K562 (cell line): Measurements from ENCODE around the gene KRR1. TPM values are rescaled to one million over a fixed set of nuclear protein-coding genes. Genes with fewer than 3 reads are reported as not detected.

Source experiments
- ATAC-seq: fragments of 200-7000 bp; cut with Tn5 transposase; 3 replicates; pipeline ENCODE4 v1.9.1; 2020; ENCODE audit warnings: moderate library complexity
- BruUV-seq: library from RNA; stranded (reverse); fragments of 400-500 nt; replicated peaks from 2 replicates; lab custom pipeline; 2021; lab: Mats Ljungman, UMichigan
- CTCF ChIA-PET: fragments of 300-600 bp; formaldehyde crosslinking; extraction: SDS; loops from one replicate; lab custom pipeline; 2021; ENCODE audit warnings: low intra/inter-chr PET ratio; lab: Yijun Ruan, JAX
- POLR2A ChIA-PET: fragments of 300-600, 350-650 bp; sonication (Branson Sonifier 250); formaldehyde crosslinking; extraction: SDS; loops from one replicate; lab custom pipeline; 2021; ENCODE audit warnings: antibody characterized with exemption, inconsistent platforms; lab: Yijun Ruan, JAX
- DNase-seq, 4 experiments: peaks; one replicate each; pipeline versions ENCODE4 v3.0.0 to v3.0.0-alpha.2; 2011 to 2018; ENCODE audit warnings: low spot score in 3 of 4, mixed read lengths in 3 of 4; ENCODE audit errors: extremely low read depth in 1 of 4
- FAIRE-seq: peaks from 2 replicates; lab custom pipeline; 2011; peaks lifted over from hg19 to GRCh38; lab: Jason Lieb, UNC
- H2AFZ ChIP-seq: 2 replicates; pipeline ENCODE4 v1.6.0; 2011; ENCODE audit warnings: low read depth, low read length, control low read depth, inconsistent platforms
- H3K27ac ChIP-seq: fragments of 200-600 bp; 3 replicates; pipeline ENCODE4 v1.8.0; 2011; ENCODE audit warnings: low read depth, mild to moderate bottlenecking, control low read depth, inconsistent platforms, low read length, moderate library complexity, mixed read lengths; ENCODE audit errors: extremely low read depth
- H3K27me3 ChIP-seq, 2 experiments: fragments of 300-600 bp in 1 of 2; 2 replicates in 1 of 2; 3 replicates in 1 of 2; pipeline versions ENCODE4 v1.6.0 to v1.8.0; 2011; ENCODE audit warnings: inconsistent platforms in 2 of 2, low read length in 2 of 2, mild to moderate bottlenecking in 1 of 2, mixed read lengths in 1 of 2, moderate library complexity in 1 of 2; ENCODE audit not compliant: control insufficient read depth in 2 of 2, insufficient read depth in 2 of 2
- H3K36me3 ChIP-seq: fragments of 300-600 bp; 3 replicates; pipeline ENCODE4 v1.8.0; 2011; ENCODE audit warnings: mild to moderate bottlenecking, low read length, inconsistent platforms; ENCODE audit not compliant: control insufficient read depth, insufficient read depth
- H3K4me1 ChIP-seq, 2 experiments: fragments of 200-600 bp in 1 of 2; replicated peaks in 1 of 2; 2 replicates in 1 of 2; 3 replicates in 1 of 2; pipeline versions ENCODE4 v1.5.1 to v1.8.0; 2011; ENCODE audit warnings: inconsistent platforms in 2 of 2, low read length in 2 of 2, mild to moderate bottlenecking in 1 of 2, mixed read lengths in 1 of 2, moderate library complexity in 1 of 2; ENCODE audit not compliant: control insufficient read depth in 2 of 2, insufficient read depth in 2 of 2
- H3K4me2 ChIP-seq: 2 replicates; pipeline ENCODE4 v1.6.1; 2011; ENCODE audit warnings: low read length, control low read depth, inconsistent platforms, mixed read lengths; ENCODE audit not compliant: insufficient read depth
- H3K4me3 ChIP-seq: fragments of 200-600 bp; sonication (generic), shearing (Covaris generic); 2 replicates; pipeline ENCODE4 v1.5.1; 2016; ENCODE audit warnings: control low read depth, inconsistent platforms
- H3K79me2 ChIP-seq: fragments of 200-600 bp; 3 replicates; pipeline ENCODE4 v1.8.0; 2011; ENCODE audit warnings: low read length, inconsistent platforms; ENCODE audit not compliant: control insufficient read depth, insufficient read depth
- H3K9ac ChIP-seq, 2 experiments: 2 replicates each; pipeline versions ENCODE4 v1.6.0 to v1.6.1; 2011; ENCODE audit warnings: low read depth in 2 of 2, low read length in 2 of 2, control low read depth in 1 of 2, inconsistent platforms in 1 of 2, mild to moderate bottlenecking in 1 of 2, mixed read lengths in 1 of 2; ENCODE audit not compliant: insufficient read depth in 1 of 2
- H3K9me1 ChIP-seq: one replicate; pipeline ENCODE4 v1.6.0; 2011; ENCODE audit warnings: inconsistent platforms, mild to moderate bottlenecking, low read length, moderate library complexity; ENCODE audit not compliant: control insufficient read depth, insufficient read depth
- H3K9me3 ChIP-seq: replicated peaks from 2 replicates; pipeline ENCODE4 v1.5.1; 2011; ENCODE audit warnings: low read depth, low read length, inconsistent platforms; ENCODE audit not compliant: control insufficient read depth, insufficient read depth
- H4K20me1 ChIP-seq: replicated peaks from 2 replicates; pipeline ENCODE4 v1.6.1; 2011; ENCODE audit warnings: low read length, inconsistent platforms, mixed read lengths; ENCODE audit not compliant: control insufficient read depth, insufficient read depth
- BRF1 ChIP-seq: IDR thresholded peaks from 3 replicates; pipeline ENCODE4 v1.6.1; 2011; ENCODE audit warnings: borderline replicate concordance, mild to moderate bottlenecking; ENCODE audit not compliant: insufficient read length; ENCODE audit errors: extremely low read depth
- CEBPB ChIP-seq: fragments of 450-650 bp; IDR thresholded peaks from 2 replicates; pipeline ENCODE4 v1.6.1; 2016; ENCODE audit warnings: missing genetic modification characterization, missing compliant biosample characterization
- CEBPG ChIP-seq, 3 experiments: fragments of 200-800 bp in 1 of 3; sonication (Bioruptor generic) in 1 of 3; sonication (generic) in 1 of 3; formaldehyde crosslinking in 1 of 3; IDR thresholded peaks in 2 of 3; conservative IDR thresholded peaks in 1 of 3; 2 replicates each; pipeline versions ENCODE4 v1.6.1 to v1.8.0; 2016 to 2022; ENCODE audit warnings: missing compliant biosample characterization in 2 of 3, missing genetic modification characterization in 2 of 3, mild to moderate bottlenecking in 1 of 3, missing genetic modification reagents in 1 of 3
- ETV6 ChIP-seq, 3 experiments: fragments of 150-350 bp in 1 of 3; sonication (generic) in 1 of 3; formaldehyde crosslinking in 1 of 3; IDR thresholded peaks; 2 replicates each; pipeline versions ENCODE4 v1.6.1 to v1.8.0; 2014 to 2022; ENCODE audit warnings: borderline replicate concordance in 2 of 3, low read depth in 2 of 3, antibody characterized with exemption in 1 of 3, low read length in 1 of 3, mild to moderate bottlenecking in 1 of 3, missing genetic modification reagents in 1 of 3
- NFIC ChIP-seq: fragments of 450-650 bp; IDR thresholded peaks from 2 replicates; pipeline ENCODE4 v1.6.1; 2017; ENCODE audit warnings: mild to moderate bottlenecking, inconsistent platforms
- ZNF407 ChIP-seq: fragments of 450-650 bp; IDR thresholded peaks from 2 replicates; pipeline ENCODE4 v1.6.1; 2016; ENCODE audit warnings: low read depth
- WGBS: fragments of 100-300 bp; shearing (Covaris generic); methylation state at CpG from one replicate; pipeline ENCODE4 v1.1.6; 2016; ENCODE audit warnings: low coverage, mixed read lengths; ENCODE audit not compliant: insufficient coverage; ENCODE audit errors: missing lambda C conversion rate; 5-methylcytosine and 5-hydroxymethylcytosine counted together
- in situ Hi-C: fragments of 300-500 bp; cut with MboI; formaldehyde crosslinking; loops from 4 replicates; pipeline ENCODE4 v1.15.0; 2018; ENCODE audit warnings: inconsistent platforms, mixed read lengths
- intact Hi-C: fragments of 100-400 bp; cut with micrococcal nuclease; formaldehyde crosslinking; loops from 2 replicates; pipeline ENCODE4 v1.14.2; 2022
- polyA plus RNA-seq, 8 experiments: library from polyadenylated mRNA; depleted of rRNA in 4 of 8; stranded (reverse) in 5 of 8; unstranded in 3 of 8; fragments of >200 nt; fragmentation: Nextera tagmentation in 2 of 8; fragmentation: Illumina TruSeq in 1 of 8; extraction: Ambion mirVana in 2 of 8; extraction: Trizol in 1 of 8; gene quantifications; 2 replicates each; pipeline versions ENCODE4 v1.2.1 to v1.2.3, GENCODE V29; 2011 to 2014; ENCODE audit warnings: inconsistent platforms in 1 of 8, missing spikeins in 1 of 8
- total RNA-seq, 7 experiments: library from RNA; depleted of rRNA in 6 of 7; stranded (reverse); fragments of >200 nt in 6 of 7; fragmentation: Illumina TruSeq in 2 of 7; extraction: Trizol in 2 of 7; gene quantifications; 2 replicates each; pipeline versions ENCODE4 v1.2.1 to v1.2.3, GENCODE V29; 2011 to 2021; ENCODE audit warnings: low replicate concordance in 1 of 7

KRR1 gene
- total and polyA plus RNA-seq, 9 of the 15 experiments (the other 6 are each of a cell fraction or from before 2014, with no cell fraction given), result 42.6 to 102 (median 61.0) TPM

- POLR2A ChIA-PET, result no interaction called here
- FAIRE-seq, result no peak
- DNase-seq, result no peak
- H3K27ac ChIP-seq, result no peak overlapping the region
- BruUV-seq, result no TSS peak
- no peak overlapping the region for H2AFZ ChIP-seq
- no peaks in the 10 kb centered on the region for H3K9me1 ChIP-seq
- in situ Hi-C loops, result no loop called here
- H3K36me3 ChIP-seq, result no peaks in the 10 kb centered on the region
- H4K20me1 ChIP-seq, result no peaks in the 10 kb centered on the region
- H3K4me2 ChIP-seq, result no peak overlapping the region
- H3K4me3 ChIP-seq, result no peak overlapping the region
- no peak for ATAC-seq
- no peak for TF ChIP-seq CEBPG (CRISPR knock-in tag; IDR thresholded peaks at IDR 0.05)
- TF ChIP-seq CEBPG (tag; conservative IDR thresholded peaks at IDR 0.05 in 1 of 2, IDR thresholded peaks at IDR 0.05 in 1 of 2), result peak in 1 of 2 experiments; percentile 72; a peak in 2 of 4 replicates
- no peak for TF ChIP-seq ETV6 (IDR thresholded peaks at IDR 0.05; ENCODE audit: borderline replicate concordance in 1 of 2, low read depth in 2 of 2, low read length in 1 of 2)
- TF ChIP-seq ETV6 (CRISPR knock-in tag; IDR thresholded peaks at IDR 0.05; ENCODE audit: borderline replicate concordance), result no peak
- peak; percentile 60 for TF ChIP-seq CEBPB (tag)
- H3K9ac ChIP-seq, result no peak overlapping the region
- intact Hi-C loops, result loop anchor here (10.0 kb wide), 1 partner anchor 275 kb away; no protein-coding TSS in a partner anchor
- H3K9me3 ChIP-seq, result no peaks in the 10 kb centered on the region
- WGBS, result 11% methylated on average over 2 of the region's 2 CpGs
- H3K4me1 ChIP-seq, result no peaks in the 10 kb centered on the region
- no peaks in the 10 kb centered on the region for H3K27me3 ChIP-seq
- H3K79me2 ChIP-seq, result no peaks in the 10 kb centered on the region
- CTCF ChIA-PET, result no interaction called here
These were observed 28.5 kb upstream of the KRR1 start for GRCh38 chr12:75539889-75540288.

GRCh38 chr12:75533239-75533638 lies 21.8 kb upstream of the KRR1 start:
- no peak overlapping the region for H3K27ac ChIP-seq
- H3K4me3 ChIP-seq, result no peak overlapping the region
- H2AFZ ChIP-seq, result no peak overlapping the region
- H3K9ac ChIP-seq, result no peak overlapping the region
- no peaks in the 10 kb centered on the region for H3K4me1 ChIP-seq
- DNase-seq, result no peak
- FAIRE-seq, result no peak
- CTCF ChIA-PET, result no interaction called here
- H3K27me3 ChIP-seq, result no peaks in the 10 kb centered on the region
- no peaks in the 10 kb centered on the region for H3K79me2 ChIP-seq
- no peaks in the 10 kb centered on the region for H3K36me3 ChIP-seq
- intact Hi-C loops, result loop anchor here (10.0 kb wide), 1 partner anchor 282 kb away; no protein-coding TSS in a partner anchor
- no peaks in the 10 kb centered on the region for H4K20me1 ChIP-seq
- H3K9me1 ChIP-seq, result no peaks in the 10 kb centered on the region
- H3K9me3 ChIP-seq, result no peaks in the 10 kb centered on the region
- BruUV-seq, result no TSS peak
- TF ChIP-seq BRF1 (no peak), NFIC (no peak), ZNF407 (no peak)
- TF ChIP-seq, all 486 proteins: peak for 0
- ATAC-seq, result no peak
- in situ Hi-C loops, result no loop called here
- POLR2A ChIA-PET, result interaction anchor here (0.6 kb wide), 1 partner anchor 1262 kb away, joined by 3 read pairs; no protein-coding TSS in a partner anchor
- WGBS, result 4% methylated on average over 2 of the region's 2 CpGs
- H3K4me2 ChIP-seq, result no peak overlapping the region
